HEK293 (cell line): ENCODE results near the gene ARFGAP1.

ENCODE experiments used
- GLI4 ChIP-seq: fragments of 450-650 bp; formaldehyde crosslinking; IDR thresholded peaks from 2 replicates; pipeline ENCODE4 v1.5.1; 2016; ENCODE audit warnings: missing biosample characterization, missing genetic modification characterization
- KLF16 ChIP-seq: fragments of 450-650 bp; formaldehyde crosslinking; IDR thresholded peaks from 2 replicates; pipeline ENCODE4 v1.5.1; 2017; ENCODE audit warnings: missing biosample characterization, missing genetic modification characterization
- MZF1 ChIP-seq: fragments of 450-650 bp; formaldehyde crosslinking; IDR thresholded peaks from 2 replicates; pipeline ENCODE4 v1.5.1; 2017; ENCODE audit warnings: missing biosample characterization, missing genetic modification characterization, borderline replicate concordance
- YY1 ChIP-seq: fragments of 450-650 bp; formaldehyde crosslinking; IDR thresholded peaks from 2 replicates; pipeline ENCODE4 v1.5.1; 2018; ENCODE audit warnings: missing biosample characterization, missing genetic modification characterization
- ZBTB7A ChIP-seq: fragments of 450-650 bp; formaldehyde crosslinking; IDR thresholded peaks from 2 replicates; pipeline ENCODE4 v1.5.1; 2016; ENCODE audit warnings: low read depth, missing biosample characterization, missing genetic modification characterization
- ZNF133 ChIP-seq: fragments of 450-650 bp; formaldehyde crosslinking; IDR thresholded peaks from 2 replicates; pipeline ENCODE4 v1.5.1; 2016; ENCODE audit warnings: missing biosample characterization, missing genetic modification characterization
- ZNF23 ChIP-seq: fragments of 450-650 bp; formaldehyde crosslinking; IDR thresholded peaks from 2 replicates; pipeline ENCODE4 v1.5.1; 2016; ENCODE audit warnings: missing biosample characterization, missing genetic modification characterization, borderline replicate concordance
- ZNF514 ChIP-seq: fragments of 450-650 bp; formaldehyde crosslinking; IDR thresholded peaks from 2 replicates; pipeline ENCODE4 v1.5.1; 2016; ENCODE audit warnings: missing biosample characterization, missing genetic modification characterization
- ZNF792 ChIP-seq: fragments of 450-650 bp; formaldehyde crosslinking; IDR thresholded peaks from 2 replicates; pipeline ENCODE4 v1.5.1; 2016; ENCODE audit warnings: missing biosample characterization, missing genetic modification characterization
- TF ChIP-seq, protein P1 (sequence below): fragments of 450-650 bp; formaldehyde crosslinking; IDR thresholded peaks from 2 replicates; pipeline ENCODE4 v1.5.1; 2016; ENCODE audit warnings: missing biosample characterization, missing genetic modification characterization
- TF ChIP-seq, protein P2 (sequence below): fragments of 450-650 bp; formaldehyde crosslinking; IDR thresholded peaks from 2 replicates; pipeline ENCODE4 v1.5.1; 2016; ENCODE audit warnings: missing biosample characterization, missing genetic modification characterization

DNA sequence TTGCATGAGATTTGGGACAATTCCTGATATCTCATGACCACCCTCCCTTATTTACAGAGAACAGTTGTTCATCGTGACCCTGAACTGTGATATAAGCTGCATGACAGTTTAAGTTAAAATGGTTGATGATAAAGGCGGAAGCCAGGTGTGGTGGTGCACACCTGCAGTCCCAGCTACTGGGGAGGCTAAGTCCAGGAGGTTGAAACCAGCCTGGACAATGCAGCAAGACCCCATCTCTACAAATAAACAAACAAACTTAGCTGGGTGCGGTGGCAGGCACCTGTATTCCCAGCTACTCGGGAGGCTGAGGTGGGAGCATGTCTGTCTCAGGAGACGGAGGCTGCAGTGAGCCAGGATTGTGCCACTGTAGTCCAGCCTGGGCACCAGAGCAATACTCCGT, 44.4 kb downstream of the ARFGAP1 start:
- TF ChIP-seq YY1 (tag by site-specific recombination) (no peak), GLI4 (no peak), ZNF23 (no peak), ZNF514 (tag by site-specific recombination) (no peak), KLF16 (tag by site-specific recombination) (no peak), MZF1 (no peak), ZNF792 (tag by site-specific recombination) (no peak), ZNF133 (tag by site-specific recombination) (no peak), ZBTB7A (tag by site-specific recombination) (no peak)
- TF ChIP-seq, protein P1, sequence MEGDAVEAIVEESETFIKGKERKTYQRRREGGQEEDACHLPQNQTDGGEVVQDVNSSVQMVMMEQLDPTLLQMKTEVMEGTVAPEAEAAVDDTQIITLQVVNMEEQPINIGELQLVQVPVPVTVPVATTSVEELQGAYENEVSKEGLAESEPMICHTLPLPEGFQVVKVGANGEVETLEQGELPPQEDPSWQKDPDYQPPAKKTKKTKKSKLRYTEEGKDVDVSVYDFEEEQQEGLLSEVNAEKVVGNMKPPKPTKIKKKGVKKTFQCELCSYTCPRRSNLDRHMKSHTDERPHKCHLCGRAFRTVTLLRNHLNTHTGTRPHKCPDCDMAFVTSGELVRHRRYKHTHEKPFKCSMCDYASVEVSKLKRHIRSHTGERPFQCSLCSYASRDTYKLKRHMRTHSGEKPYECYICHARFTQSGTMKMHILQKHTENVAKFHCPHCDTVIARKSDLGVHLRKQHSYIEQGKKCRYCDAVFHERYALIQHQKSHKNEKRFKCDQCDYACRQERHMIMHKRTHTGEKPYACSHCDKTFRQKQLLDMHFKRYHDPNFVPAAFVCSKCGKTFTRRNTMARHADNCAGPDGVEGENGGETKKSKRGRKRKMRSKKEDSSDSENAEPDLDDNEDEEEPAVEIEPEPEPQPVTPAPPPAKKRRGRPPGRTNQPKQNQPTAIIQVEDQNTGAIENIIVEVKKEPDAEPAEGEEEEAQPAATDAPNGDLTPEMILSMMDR (tag by site-specific recombination) = no peak
- TF ChIP-seq, protein P2, sequence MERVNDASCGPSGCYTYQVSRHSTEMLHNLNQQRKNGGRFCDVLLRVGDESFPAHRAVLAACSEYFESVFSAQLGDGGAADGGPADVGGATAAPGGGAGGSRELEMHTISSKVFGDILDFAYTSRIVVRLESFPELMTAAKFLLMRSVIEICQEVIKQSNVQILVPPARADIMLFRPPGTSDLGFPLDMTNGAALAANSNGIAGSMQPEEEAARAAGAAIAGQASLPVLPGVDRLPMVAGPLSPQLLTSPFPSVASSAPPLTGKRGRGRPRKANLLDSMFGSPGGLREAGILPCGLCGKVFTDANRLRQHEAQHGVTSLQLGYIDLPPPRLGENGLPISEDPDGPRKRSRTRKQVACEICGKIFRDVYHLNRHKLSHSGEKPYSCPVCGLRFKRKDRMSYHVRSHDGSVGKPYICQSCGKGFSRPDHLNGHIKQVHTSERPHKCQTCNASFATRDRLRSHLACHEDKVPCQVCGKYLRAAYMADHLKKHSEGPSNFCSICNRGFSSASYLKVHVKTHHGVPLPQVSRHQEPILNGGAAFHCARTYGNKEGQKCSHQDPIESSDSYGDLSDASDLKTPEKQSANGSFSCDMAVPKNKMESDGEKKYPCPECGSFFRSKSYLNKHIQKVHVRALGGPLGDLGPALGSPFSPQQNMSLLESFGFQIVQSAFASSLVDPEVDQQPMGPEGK (tag by site-specific recombination) = no peak
